NCI-H1930 (cell line): Measurements from ENCODE around the gene ZNF487.
"Not testable (repeated sequence)": the region's sequence is repeated elsewhere in the genome, so short reads cannot be mapped to it uniquely, and the experiment has no call there.

Experiments used
- DNase-seq, 2 experiments: peaks; one replicate each; lab custom pipeline; 2025; lab: John Stamatoyannopoulos, UW

ZNF487 gene

DNA sequence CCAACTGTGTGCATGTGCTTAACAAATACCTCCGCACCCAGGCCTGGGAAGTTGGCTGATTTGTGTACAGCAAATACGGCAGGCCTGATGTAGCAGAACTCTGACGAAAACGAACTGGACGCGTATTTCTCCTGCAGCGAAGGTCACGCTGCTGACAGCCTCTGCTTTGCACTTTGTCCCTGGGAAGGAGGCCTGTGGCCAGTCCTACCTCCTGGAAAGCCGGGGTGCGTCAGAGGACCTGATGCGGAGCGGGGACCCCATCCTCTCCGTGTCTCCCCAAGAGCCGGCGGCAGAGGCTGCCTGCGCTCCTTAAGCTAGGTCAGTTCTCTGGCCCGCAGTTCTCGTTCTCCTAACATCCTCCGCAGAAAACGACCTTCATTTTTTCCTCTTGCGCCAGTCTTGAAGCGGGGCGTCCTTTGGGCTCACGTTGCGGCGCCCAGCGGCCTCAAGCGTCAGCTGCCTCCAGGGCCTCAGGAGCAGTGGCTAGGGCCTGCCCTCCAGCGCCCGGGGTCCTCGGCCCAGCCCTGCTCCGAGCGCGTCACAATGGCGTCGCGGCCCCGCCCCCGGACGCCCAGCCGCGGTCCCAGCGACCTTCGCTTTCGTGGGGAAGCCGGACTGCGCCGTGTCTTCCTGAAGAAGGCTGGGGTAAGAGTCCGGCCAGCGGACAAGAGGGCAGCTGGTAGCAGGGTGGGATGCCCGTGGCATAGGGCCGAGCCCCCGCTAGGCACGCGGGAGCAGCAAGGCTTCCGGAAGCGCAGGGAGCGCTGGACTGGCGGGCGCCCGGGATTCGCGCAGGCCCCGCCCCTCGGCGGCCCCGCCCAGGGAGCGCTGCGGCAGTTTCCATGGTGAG, at the start of gene ZNF487:
ZNF487 (plus strand) TSS at position 821 of the 850 bp plus-strand sequence. CDS start 38,703 bp downstream, outside the sequence.
- peak in 1 of 2 experiments; percentile 46 for DNase-seq

DNA sequence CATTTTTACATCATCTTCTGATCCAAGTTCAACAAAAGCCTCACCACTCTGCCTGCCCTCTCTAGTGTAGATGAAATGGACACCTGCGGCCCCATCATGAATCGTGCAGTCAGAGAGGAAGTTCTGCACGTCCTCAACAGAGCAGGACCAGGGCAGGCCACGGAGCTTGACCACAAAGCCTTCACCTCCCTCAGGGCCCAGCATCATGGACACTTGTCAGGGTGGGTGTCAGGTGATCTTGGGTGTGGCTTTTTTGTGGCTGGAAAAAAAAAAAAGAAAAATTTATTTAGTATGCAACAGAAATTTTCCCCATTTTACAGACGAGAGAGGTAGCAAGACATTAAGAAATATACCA, 49.3 kb upstream of the ZNF487 start:
- DNase-seq = no peak

DNA sequence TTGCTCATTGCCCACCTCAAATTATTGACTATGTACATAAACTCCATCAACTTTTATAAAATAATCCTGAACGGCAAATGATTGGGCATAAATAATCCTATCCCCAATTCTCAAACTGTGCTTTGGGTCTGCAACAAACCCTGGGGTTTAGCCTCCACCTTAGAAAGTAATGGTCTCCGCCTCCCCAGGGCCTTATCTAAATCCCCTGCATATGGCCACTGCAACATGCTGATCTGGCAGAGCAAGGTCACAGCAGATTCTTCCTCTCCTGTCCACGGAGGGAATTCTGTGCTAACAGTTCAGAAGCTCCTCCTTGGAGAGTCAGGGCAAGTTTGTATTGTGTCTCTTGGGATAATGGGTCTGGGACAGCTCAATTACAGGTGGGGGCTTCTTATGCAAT, 47.0 kb upstream of the ZNF487 start:
- no peak for DNase-seq

GRCh38 chr10:43390333-43390732, 46.6 kb upstream of the ZNF487 start:
- DNase-seq = no peak

DNA sequence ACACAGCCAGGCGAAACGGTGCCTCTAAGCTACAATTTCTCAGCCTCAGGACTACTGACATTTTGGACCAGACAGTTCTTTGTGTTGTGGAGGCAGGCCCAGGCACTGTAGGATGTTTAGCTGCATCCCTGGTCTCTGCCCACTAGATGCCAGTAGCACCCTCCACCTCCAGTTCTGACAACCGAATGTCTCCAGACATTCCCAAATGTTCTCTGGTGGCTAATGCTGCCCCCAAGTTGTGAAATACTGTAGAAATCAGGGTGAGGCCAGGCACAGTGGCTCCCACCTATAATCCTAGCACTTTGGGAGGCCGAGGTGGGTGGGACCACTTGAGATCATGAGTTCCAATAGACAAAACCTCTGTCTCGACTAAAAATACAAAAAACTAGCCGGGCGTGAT, 46.2 kb upstream of the ZNF487 start:
- DNase-seq = no peak

GRCh38 chr10:43391496-43391895, 45.4 kb upstream of the ZNF487 start:
- DNase-seq = no peak

DNA sequence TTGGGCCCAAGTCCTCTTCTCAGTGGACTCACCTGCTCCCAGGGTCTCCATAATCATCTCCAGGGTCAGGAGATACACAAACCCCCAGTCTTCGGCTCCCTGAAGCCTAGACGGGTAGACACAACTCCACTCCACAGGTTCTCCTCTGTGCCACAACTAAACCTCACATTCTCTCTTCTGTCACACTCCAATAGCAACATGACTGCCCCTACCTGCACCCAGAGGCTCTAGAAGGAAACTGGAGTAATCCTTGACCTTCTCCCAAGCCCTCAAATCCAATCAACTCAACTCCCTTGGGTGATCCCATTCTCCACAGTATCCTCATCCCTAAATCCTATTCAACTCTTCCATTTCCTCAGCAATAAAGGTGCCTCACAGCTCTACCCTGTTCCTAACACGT, 44.2 kb upstream of the ZNF487 start:
- DNase-seq = no peak

DNA sequence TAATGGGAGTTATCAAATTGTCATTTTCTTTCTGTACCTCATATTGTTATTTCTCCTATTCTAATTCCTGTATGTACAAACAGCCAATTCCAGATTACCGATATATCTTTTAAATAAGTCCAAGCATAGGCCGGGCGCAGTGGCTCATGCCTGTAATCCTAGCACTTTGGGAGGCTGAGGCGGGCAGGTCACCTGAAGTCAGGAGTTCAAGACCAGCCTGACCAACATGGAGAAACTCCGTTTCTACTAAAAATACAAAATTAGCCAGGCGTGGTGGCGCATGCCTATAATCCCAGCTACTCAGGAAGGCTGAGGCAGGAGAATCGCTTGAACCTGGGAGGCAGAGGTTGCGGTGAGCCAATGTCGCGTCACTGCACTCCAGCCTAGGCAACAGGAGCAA, 43.7 kb upstream of the ZNF487 start:
- not testable (repeated sequence) for DNase-seq

- no peak for DNase-seq
Observed at GRCh38 chr10:43393606-43394360, 43.1 kb upstream of the ZNF487 start.

DNA sequence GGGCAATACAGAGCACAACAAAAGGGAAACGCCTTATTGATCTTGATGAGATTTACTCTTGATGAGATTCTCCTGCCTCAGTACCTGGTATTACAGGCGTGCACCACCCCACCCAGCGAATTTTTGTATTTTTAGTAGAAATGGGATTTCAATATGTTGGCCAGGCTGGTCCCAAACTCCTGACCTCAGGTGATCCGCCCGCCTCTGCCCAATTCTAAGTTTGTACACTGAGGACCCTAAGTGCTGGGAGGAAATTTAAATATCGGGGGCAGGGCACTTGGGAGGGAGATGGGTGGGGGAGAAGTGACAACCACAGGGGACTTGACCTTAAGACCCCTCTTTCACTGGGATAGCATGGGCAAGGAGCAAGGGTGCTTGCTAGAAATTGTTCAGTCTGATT, 42.0 kb upstream of the ZNF487 start:
- no peak for DNase-seq

- no peak for DNase-seq
Observed at GRCh38 chr10:43395571-43396060, 41.3 kb upstream of the ZNF487 start.

DNA sequence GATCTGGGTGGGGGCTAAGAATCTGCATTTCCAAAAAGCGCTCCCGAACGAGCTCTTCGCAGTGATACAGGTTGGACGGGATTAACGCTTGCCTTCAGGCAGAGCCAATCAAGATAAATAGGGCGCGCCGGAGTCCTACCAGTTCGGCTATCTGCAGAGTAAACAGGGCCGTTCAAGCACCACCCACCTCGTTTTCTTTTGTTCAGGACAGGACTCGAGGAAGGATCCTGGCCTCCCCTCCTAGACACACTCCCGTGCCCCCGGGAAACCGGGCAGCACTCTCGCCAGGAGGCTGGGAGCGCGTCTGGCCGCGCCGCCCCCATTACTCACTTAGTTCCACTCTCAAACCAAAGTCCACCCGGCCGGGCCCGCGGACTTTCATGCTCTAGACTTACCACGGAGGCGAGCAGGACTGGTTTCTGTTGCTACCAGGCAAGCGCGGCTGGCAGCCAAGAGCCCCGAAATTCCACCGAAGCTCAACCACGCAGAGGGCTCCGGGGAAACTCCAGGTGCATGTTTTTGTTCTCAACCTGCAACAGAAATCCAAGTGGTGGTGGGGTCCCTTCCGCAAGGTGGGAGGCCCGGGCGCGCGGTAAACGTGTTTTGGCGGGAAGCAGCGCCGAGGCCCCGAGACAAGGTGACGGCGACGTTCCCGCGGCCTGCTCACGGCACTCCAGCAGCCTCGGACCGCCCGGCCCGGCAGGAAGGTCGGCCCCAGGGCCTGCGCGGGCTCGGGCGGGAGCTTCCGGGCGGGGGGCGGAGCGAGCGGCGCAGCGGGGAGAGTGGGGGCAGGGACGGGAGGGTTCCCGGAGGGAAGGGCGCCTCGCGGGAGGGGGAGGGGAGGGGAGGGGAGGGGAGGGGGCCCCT, 40.6 kb upstream of the ZNF487 start:
- DNase-seq = no peak

DNA sequence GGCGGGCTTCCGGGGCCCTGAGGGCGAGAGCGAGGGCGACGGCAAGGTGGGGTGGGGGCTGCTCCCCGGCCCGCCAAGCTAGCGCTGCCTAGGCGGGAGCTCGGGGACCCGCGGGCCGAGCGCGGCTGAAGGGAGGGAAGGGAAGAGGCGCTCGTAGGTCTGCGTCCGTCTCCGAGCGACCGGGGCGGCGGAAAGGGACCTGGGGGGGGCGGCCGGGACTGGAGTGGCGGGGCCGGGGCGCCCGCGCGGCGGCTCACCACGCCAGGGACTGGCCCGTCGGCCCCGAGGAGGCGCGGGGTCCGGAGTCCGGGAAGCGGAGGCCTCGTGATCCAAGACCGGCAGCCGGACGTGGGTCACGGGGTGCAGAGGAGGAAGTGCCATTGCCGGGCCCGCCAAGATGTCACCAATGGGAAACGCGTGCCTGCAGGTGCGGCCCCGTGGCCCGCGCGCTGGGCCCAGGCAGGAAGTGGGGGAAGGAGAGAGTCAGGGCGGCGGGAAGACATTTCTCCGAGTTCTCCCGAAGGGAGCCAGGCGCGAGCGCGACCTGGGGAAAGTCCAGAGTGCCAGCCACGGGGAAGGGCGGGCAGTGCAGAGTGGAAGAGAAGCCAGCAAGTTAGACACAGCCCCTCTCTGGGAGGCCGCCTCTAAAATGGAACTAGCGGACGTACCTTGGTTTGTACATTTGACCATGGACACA, 39.8 kb upstream of the ZNF487 start:
- no peak for DNase-seq

- DNase-seq = no peak
Observed at GRCh38 chr10:43398939-43399319, 38.0 kb upstream of the ZNF487 start.

DNA sequence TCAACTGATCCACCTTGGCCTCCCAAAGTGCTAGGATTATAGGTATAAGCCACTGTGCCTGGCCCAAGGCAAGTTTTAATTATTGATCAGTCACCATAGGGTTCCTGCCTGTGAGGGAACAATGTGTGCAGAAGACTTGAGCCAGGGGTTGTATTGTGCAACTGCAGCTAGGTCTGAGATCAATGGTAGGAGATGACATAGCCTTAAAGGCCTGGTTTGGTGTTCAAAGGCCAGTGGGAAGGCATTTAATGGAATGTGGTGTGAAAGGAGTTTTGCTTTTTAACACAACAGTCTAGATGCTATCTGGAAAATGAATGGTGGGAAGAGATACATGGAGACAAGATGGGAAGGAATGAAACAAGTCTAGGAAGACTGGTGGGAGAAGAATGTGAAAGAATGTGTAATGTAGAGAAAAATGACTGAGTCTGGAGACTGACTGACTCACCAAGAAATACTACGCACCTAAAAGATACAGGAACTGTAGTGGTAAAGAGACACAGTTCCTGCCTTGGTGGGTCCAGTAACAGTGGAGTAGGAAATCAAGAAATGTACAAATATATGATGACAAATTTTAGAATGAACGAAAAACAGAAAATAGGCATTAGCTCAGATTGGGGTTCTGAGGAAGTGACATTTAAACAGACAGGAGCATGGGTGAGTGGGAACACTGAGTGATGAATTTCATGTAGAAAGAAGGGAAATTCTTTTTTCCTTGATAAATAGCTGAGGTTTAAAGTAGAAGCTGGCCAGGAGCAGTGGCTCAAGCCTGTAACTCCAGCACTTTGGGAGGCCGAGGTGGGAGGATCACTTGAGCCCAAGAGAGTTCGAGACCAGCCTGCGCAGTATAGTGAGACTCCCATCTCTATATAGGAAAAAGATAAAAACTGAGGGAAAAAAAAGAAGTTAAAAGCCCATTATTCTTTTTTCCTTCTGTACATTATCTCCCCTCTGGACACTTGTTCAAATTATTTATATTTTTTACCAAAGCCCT, 37.3 kb upstream of the ZNF487 start:
- DNase-seq = no peak

DNA sequence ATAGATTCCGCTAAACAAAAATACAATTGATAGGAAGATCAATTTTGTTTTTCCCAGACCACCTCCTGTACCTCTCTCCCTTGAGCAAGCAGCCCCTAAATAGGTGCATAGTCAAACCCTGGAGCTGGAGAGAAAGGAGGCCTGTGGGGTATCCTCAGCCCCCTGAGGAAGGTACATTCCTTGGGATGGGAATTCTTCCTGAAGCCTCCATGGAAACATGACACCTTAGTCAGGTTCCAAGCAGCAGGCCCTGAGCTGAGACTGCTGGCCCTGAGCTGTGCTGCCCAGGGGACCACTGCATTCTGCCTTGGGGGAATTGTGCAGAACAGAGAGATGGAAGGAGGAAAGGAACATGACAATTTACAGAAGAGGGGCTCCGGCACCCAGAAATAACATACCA, 35.3 kb upstream of the ZNF487 start:
- no peak for DNase-seq

DNA sequence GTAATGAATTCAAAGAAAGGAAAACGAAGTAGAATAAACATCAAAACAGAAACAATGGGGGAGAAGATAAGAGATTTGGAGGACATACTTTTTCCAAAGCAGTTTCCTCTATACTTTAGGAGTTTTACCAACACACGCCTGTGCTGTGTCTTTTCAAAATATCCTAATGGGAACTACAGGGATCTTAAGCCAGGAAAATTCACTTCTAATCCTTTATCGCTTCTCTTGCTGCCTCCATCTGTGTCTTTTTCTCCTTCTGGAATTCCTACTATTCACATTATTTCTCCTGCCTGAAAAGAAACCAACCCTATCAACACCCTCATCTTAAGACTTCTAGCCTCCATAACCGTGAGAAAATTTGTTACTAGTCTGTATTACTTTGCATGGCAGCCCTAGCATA, 34.7 kb upstream of the ZNF487 start:
- no peak for DNase-seq

GRCh38 chr10:43402880-43403452, 33.9 kb upstream of the ZNF487 start:
- no peak for DNase-seq

- no peak for DNase-seq
Observed at GRCh38 chr10:43403911-43404703, 32.8 kb upstream of the ZNF487 start.
